Measurements from ENCODE around the gene PRR23A.

The PRR23A gene

GRCh38 chr3:139024968-139025367, 18.9 kb upstream of the PRR23A start:
- H3K9me3 ChIP-seq (ENCODE audit: insufficient read depth, low read length, severe bottlenecking): no peaks in the 10 kb centered on the region
- no peak overlapping the region for H2AFZ ChIP-seq (ENCODE audit: low read depth, low read length)
- no peak overlapping the region for H3K4me2 ChIP-seq (ENCODE audit: insufficient read depth, low read length)
- H3K4me1 ChIP-seq (ENCODE audit: insufficient read depth, low read length): no peaks in the 10 kb centered on the region
- ATAC-seq (ENCODE audit: insufficient read depth, low read depth): no peak
- no peak for DNase-seq
- H3K27me3 ChIP-seq (ENCODE audit: insufficient read depth, low read length, poor library complexity): no peaks in the 10 kb centered on the region
- no peak overlapping the region for H3K4me3 ChIP-seq (ENCODE audit: low read depth in 1 of 2, low read length in 2 of 2)
- no peaks in the 10 kb centered on the region for H4K20me1 ChIP-seq (ENCODE audit: insufficient read depth, low read length)
- H3K79me2 ChIP-seq (ENCODE audit: insufficient read depth, low read length): no peaks in the 10 kb centered on the region
- no peaks in the 10 kb centered on the region for H3K36me3 ChIP-seq (ENCODE audit: insufficient read depth, low read length)
- no peak for TF ChIP-seq EZH2 (IDR thresholded peaks at IDR 0.05; ENCODE audit: borderline replicate concordance, low read depth, low read length, severe bottlenecking)
- TF ChIP-seq CTCF (IDR thresholded peaks at IDR 0.05; ENCODE audit: borderline replicate concordance, extremely low read depth, low read length, poor library complexity, severe bottlenecking): no peak
- H3K9ac ChIP-seq (ENCODE audit: low read depth, low read length): no peak overlapping the region
- no peak overlapping the region for H3K27ac ChIP-seq (ENCODE audit: low read length)

DNA sequence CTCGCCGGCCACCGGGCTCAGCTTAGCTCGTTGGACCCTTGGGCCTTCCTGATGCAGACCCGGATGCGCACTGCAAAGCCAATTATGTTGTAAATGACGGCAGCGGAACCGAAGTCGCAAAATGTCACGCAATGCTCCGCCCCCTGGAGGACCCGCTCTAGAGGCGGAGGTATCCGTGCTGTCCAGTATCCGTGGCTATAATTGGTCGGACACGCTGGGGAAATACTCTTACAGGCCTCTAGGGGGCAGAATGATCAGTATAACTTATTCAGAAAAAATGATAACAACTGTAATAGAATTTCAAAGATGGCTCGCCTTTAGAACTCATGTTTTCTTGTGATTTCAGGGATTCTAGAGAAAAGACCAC, 14.8 kb upstream of the PRR23A start, which contains the start of gene PRR23B:
Gene PRR23B, minus strand, starts transcription at position 59 of the 367 bp plus-strand sequence. CDS start 265 bp downstream, outside the sequence.
- no peak within 1 kb of the TSS for H3K4me3 ChIP-seq (ENCODE audit: low read depth in 1 of 2, low read length in 2 of 2)
- H3K27ac ChIP-seq (ENCODE audit: low read length): no peak within 1 kb of the TSS
- H3K9ac ChIP-seq (ENCODE audit: low read depth, low read length): no peak within 1 kb of the TSS
- H3K79me2 ChIP-seq (ENCODE audit: insufficient read depth, low read length): no peaks in the 10 kb centered on the region
- H3K4me1 ChIP-seq (ENCODE audit: insufficient read depth, low read length): no peaks in the 10 kb centered on the region
- no peaks in the 10 kb centered on the region for H3K27me3 ChIP-seq (ENCODE audit: insufficient read depth, low read length, poor library complexity)
- no peaks in the 10 kb centered on the region for H3K36me3 ChIP-seq (ENCODE audit: insufficient read depth, low read length)
- DNase-seq (no peak), ATAC-seq (ENCODE audit: insufficient read depth, low read depth) (no peak)
- no peak within 1 kb of the TSS for H3K4me2 ChIP-seq (ENCODE audit: insufficient read depth, low read length)
- TF ChIP-seq EZH2 (IDR thresholded peaks at IDR 0.05; ENCODE audit: borderline replicate concordance, low read depth, low read length, severe bottlenecking) (no peak), CTCF (IDR thresholded peaks at IDR 0.05; ENCODE audit: borderline replicate concordance, extremely low read depth, low read length, poor library complexity, severe bottlenecking) (peak; percentile 29)
- no peak within 1 kb of the TSS for H2AFZ ChIP-seq (ENCODE audit: low read depth, low read length)
- H3K9me3 ChIP-seq (ENCODE audit: insufficient read depth, low read length, severe bottlenecking): no peaks in the 10 kb centered on the region
- H4K20me1 ChIP-seq (ENCODE audit: insufficient read depth, low read length): no peaks in the 10 kb centered on the region

- Histone ChIP-seq H3K9me3 (ENCODE audit: insufficient read depth, low read length, severe bottlenecking) (no peaks in the 10 kb centered on the region), H3K36me3 (ENCODE audit: insufficient read depth, low read length) (no peaks in the 10 kb centered on the region)
Measured at GRCh38 chr3:139020036-139020867, 14.2 kb upstream of the PRR23A start.

More at GRCh38 chr3:139020036-139020867, 14.2 kb upstream of the PRR23A start:
- no peak overlapping the region for H3K4me3 ChIP-seq (ENCODE audit: low read depth in 1 of 2, low read length in 2 of 2)
- no peaks in the 10 kb centered on the region for H4K20me1 ChIP-seq (ENCODE audit: insufficient read depth, low read length)
- no peaks in the 10 kb centered on the region for H3K79me2 ChIP-seq (ENCODE audit: insufficient read depth, low read length)
- H3K27ac ChIP-seq (ENCODE audit: low read length): no peak overlapping the region
- no peaks in the 10 kb centered on the region for H3K27me3 ChIP-seq (ENCODE audit: insufficient read depth, low read length, poor library complexity)
- no peak for TF ChIP-seq CTCF (IDR thresholded peaks at IDR 0.05; ENCODE audit: borderline replicate concordance, extremely low read depth, low read length, poor library complexity, severe bottlenecking)
- no peak for TF ChIP-seq EZH2 (IDR thresholded peaks at IDR 0.05; ENCODE audit: borderline replicate concordance, low read depth, low read length, severe bottlenecking)
- H3K4me2 ChIP-seq (ENCODE audit: insufficient read depth, low read length): no peak overlapping the region
- no peak overlapping the region for H2AFZ ChIP-seq (ENCODE audit: low read depth, low read length)
- no peak overlapping the region for H3K9ac ChIP-seq (ENCODE audit: low read depth, low read length)
- ATAC-seq (ENCODE audit: insufficient read depth, low read depth) (no peak), DNase-seq (no peak)
- H3K4me1 ChIP-seq (ENCODE audit: insufficient read depth, low read length): no peaks in the 10 kb centered on the region

Data from DND-41 (cell line).